Upper lobe of left lung (tissue), 6 donors: ENCODE results near the gene SNIP1. TPM values are rescaled to one million over a fixed set of nuclear protein-coding genes. Genes with fewer than 3 reads are reported as not detected.
"Not testable (repeated sequence)": the region's sequence is repeated elsewhere in the genome, so short reads cannot be mapped to it uniquely, and the experiment has no call there.

Experiments used
- ATAC-seq, 2 donors: fragments of 200-7000 bp; cut with Tn5 transposase; one replicate each; pipeline ENCODE4 v1.9.1; 2022; ENCODE audit warnings: mild to moderate bottlenecking in 2 of 2, moderate library complexity in 2 of 2; ENCODE audit not compliant: low FRiP score in 2 of 2
- DNase-seq, 2 donors: peaks; one replicate each; pipeline ENCODE4 v3.0.0-alpha.2; 2019 to 2020
- H3K27ac ChIP-seq, 4 donors: fragments of 200-600 bp; sonication (generic); one replicate each; pipeline ENCODE4 v1.5.1; 2016 to 2019
- H3K27me3 ChIP-seq, 4 donors: fragments of 200-600 bp; sonication (generic); one replicate each; pipeline ENCODE4 v1.5.1; 2017 to 2019
- H3K36me3 ChIP-seq, 4 donors: fragments of 200-600 bp; sonication (generic); one replicate each; pipeline ENCODE4 v1.5.1; 2016 to 2019
- H3K4me1 ChIP-seq, 4 donors: fragments of 200-600 bp; sonication (generic); one replicate each; pipeline ENCODE4 v1.5.1; 2018 to 2019
- H3K4me3 ChIP-seq, 4 donors: fragments of 200-600 bp; sonication (generic); one replicate each; pipeline ENCODE4 v1.5.1; 2017 to 2019; ENCODE audit warnings: mild to moderate bottlenecking in 2 of 4, moderate library complexity in 1 of 4
- H3K9me3 ChIP-seq, 4 donors: fragments of 200-600 bp; sonication (generic); one replicate each; pipeline ENCODE4 v1.5.1; 2018 to 2019
- CTCF ChIP-seq, 6 experiments: fragments of 450-650 bp in 4 of 6; fragments of 200-600 bp in 2 of 6; sonication (generic) in 2 of 6; IDR thresholded peaks; one replicate each; pipeline ENCODE4 v1.5.1; 2016 to 2019; ENCODE audit warnings: antibody characterized with exemption in 6 of 6
- EP300 ChIP-seq, 4 donors: sonication (generic); formaldehyde crosslinking; IDR thresholded peaks; one replicate each; pipeline ENCODE4 v1.5.1; 2017; ENCODE audit warnings: antibody characterized with exemption in 4 of 4, control low read depth in 2 of 4
- POLR2A ChIP-seq, 4 donors: fragments of 450-650 bp; IDR thresholded peaks; one replicate each; pipeline ENCODE4 v1.5.1; 2016 to 2017; ENCODE audit warnings: antibody characterized with exemption in 4 of 4, mild to moderate bottlenecking in 2 of 4
- POLR2AphosphoS5 ChIP-seq, 2 donors: sonication (generic); formaldehyde crosslinking; IDR thresholded peaks; one replicate each; pipeline ENCODE4 v1.5.1; 2017; ENCODE audit warnings: antibody characterized with exemption in 2 of 2
- WGBS, 2 donors: methylation state at CpG; one replicate each; pipeline ENCODE4 v1.1.5; 2017 to 2018; 5-methylcytosine and 5-hydroxymethylcytosine counted together
- total RNA-seq, 6 donors: library from RNA; depleted of rRNA in 4 of 6; stranded (reverse); fragments of >200 nt in 4 of 6; gene quantifications; one replicate each; pipeline versions ENCODE4 v1.1.0 to v1.2.1, GENCODE V29; 2016 to 2021
- donor health status: DM: no; HTN: no; CAD: no; lungs with moderate emphysema.
- donor health status: DM: no; HTN: yes; CAD: no; lungs with severe emphysema.

SNIP1 gene
- total RNA-seq, 6 donors from 2014 or later, result 12.0 to 54.5 (median 17.5) TPM

- Histone ChIP-seq H3K27ac (peak overlapping the region in 1 of 4 donors; percentile 35), H3K4me3 (no peak overlapping the region)
- 61 to 75% methylated on average over 2 of the region's 2 CpGs for WGBS, 2 donors
These were observed 16.7 kb downstream of the SNIP1 start for GRCh38 chr1:37537378-37537777.

GRCh38 chr1:37533317-37534093 is 20.6 kb downstream of the SNIP1 start:
- DNase-seq, result no peak
- WGBS, 2 donors, result 83 to 87% methylated on average over 4 of the region's 4 CpGs
- Histone ChIP-seq H3K27ac (peak overlapping the region; percentile 47 to 76 (median 57)), H3K4me1 (peaks cover 6 to 12% (median 9%) of the 10 kb centered on the region in 4 donors), H3K36me3 (peaks cover 0 to 33% (median 22%) of the 10 kb centered on the region in 4 donors), H3K9me3 (no peaks in the 10 kb centered on the region), H3K27me3 (no peaks in the 10 kb centered on the region), H3K4me3 (no peak overlapping the region)
- TF ChIP-seq POLR2AphosphoS5 (IDR thresholded peaks at IDR 0.05) (no peak), CTCF (IDR thresholded peaks at IDR 0.05) (no peak), POLR2A (IDR thresholded peaks at IDR 0.05) (no peak), EP300 (IDR thresholded peaks at IDR 0.05) (no peak)
- ATAC-seq, result no peak

More at GRCh38 chr1:37537378-37537777, 16.7 kb downstream of the SNIP1 start:
- Histone ChIP-seq H3K27me3 (no peaks in the 10 kb centered on the region), H3K9me3 (no peaks in the 10 kb centered on the region), H3K4me1 (peaks cover 6 to 12% (median 9%) of the 10 kb centered on the region in 4 donors), H3K36me3 (peaks cover 19 to 70% (median 50%) of the 10 kb centered on the region in 4 donors)
- TF ChIP-seq POLR2A (IDR thresholded peaks at IDR 0.05) (no peak), EP300 (IDR thresholded peaks at IDR 0.05) (no peak), POLR2AphosphoS5 (IDR thresholded peaks at IDR 0.05) (no peak), CTCF (IDR thresholded peaks at IDR 0.05) (no peak)
- ATAC-seq (no peak), DNase-seq (no peak)

GRCh38 chr1:37532418-37533156 is 21.5 kb downstream of the SNIP1 start:
- Histone ChIP-seq H3K36me3 (peaks cover 0 to 24% (median 16%) of the 10 kb centered on the region in 4 donors), H3K4me1 (peaks cover 6 to 12% (median 9%) of the 10 kb centered on the region in 4 donors)
- not testable (repeated sequence) for H3K9me3 ChIP-seq, H3K27ac ChIP-seq, H3K27me3 ChIP-seq, DNase-seq, ATAC-seq, H3K4me3 ChIP-seq
- 94 to 100% methylated on average over 4 of the region's 4 CpGs for WGBS, 2 donors

- H3K4me3 ChIP-seq, ATAC-seq, H3K36me3 ChIP-seq, H3K27me3 ChIP-seq, H3K27ac ChIP-seq, H3K9me3 ChIP-seq, DNase-seq: not testable (repeated sequence)
- H3K4me1 ChIP-seq, result peaks cover 6 to 12% (median 9%) of the 10 kb centered on the region in 4 donors
- WGBS, 2 donors, result 73 to 100% methylated on average over 1 of the region's 1 CpG
These were observed 24.2 kb downstream of the SNIP1 start for GRCh38 chr1:37529888-37530287.

GRCh38 chr1:37519613-37520012 is 34.5 kb downstream of the SNIP1 start:
- Histone ChIP-seq H3K4me1 (peaks cover 0 to 6% (median 4%) of the 10 kb centered on the region in 4 donors), H3K27me3 (no peaks in the 10 kb centered on the region), H3K36me3 (no peaks in the 10 kb centered on the region), H3K27ac (no peak overlapping the region), H3K9me3 (no peaks in the 10 kb centered on the region), H3K4me3 (no peak overlapping the region)
- DNase-seq (no peak), ATAC-seq (no peak)
- TF ChIP-seq CTCF (IDR thresholded peaks at IDR 0.05), result no peak
- no peak for TF ChIP-seq POLR2A (IDR thresholded peaks at IDR 0.05)
- TF ChIP-seq EP300 (IDR thresholded peaks at IDR 0.05), result no peak
- TF ChIP-seq POLR2AphosphoS5 (IDR thresholded peaks at IDR 0.05), result no peak

- H3K4me1 ChIP-seq, H3K4me3 ChIP-seq, H3K27ac ChIP-seq, H3K27me3 ChIP-seq, H3K9me3 ChIP-seq, H3K36me3 ChIP-seq, DNase-seq, ATAC-seq: not testable (repeated sequence)
- WGBS, 2 donors, result 74 to 88% methylated on average over 15 of the region's 15 CpGs
These were observed 35.2 kb downstream of the SNIP1 start for GRCh38 chr1:37518929-37519328.

- not testable (repeated sequence) for ATAC-seq, H3K27ac ChIP-seq, H3K9me3 ChIP-seq, H3K36me3 ChIP-seq, H3K27me3 ChIP-seq, H3K4me3 ChIP-seq
- WGBS, 2 donors, result 100% methylated on average over 1 of the region's 31 CpGs; no CpG with 5 or more reads in 1 of the 2 donors
- H3K4me1 ChIP-seq, result peaks cover 6 to 14% (median 10%) of the 10 kb centered on the region in 4 donors
- DNase-seq, result peak in 1 of 2 donors; percentile 81
These were observed 35.9 kb downstream of the SNIP1 start for GRCh38 chr1:37518241-37518640.
